ENCODE data around the gene ULK1. TPM values are rescaled to one million over a fixed set of nuclear protein-coding genes. Genes with fewer than 3 reads are reported as not detected.

Gene ULK1
- total and polyA plus RNA-seq, 4 experiments from 2014 or later, result 0.08 to 55.7 (median 23.8) TPM

GRCh38 chr12:131863711-131864396, 30.6 kb upstream of the ULK1 start:
- H3K27ac Mint-ChIP-seq, result no peak overlapping the region
- H3K9me3 Mint-ChIP-seq, result peaks cover 0 to 3% (median 0%) of the 10 kb centered on the region in 8 donors
- Histone ChIP-seq H3K27me3 (ENCODE audit: insufficient read depth, low read length) (no peaks in the 10 kb centered on the region), H3K4me3 (ENCODE audit: low read length in 2 of 2) (no peak overlapping the region), H3K9me3 (ENCODE audit: control insufficient read depth in 1 of 2, low read length in 2 of 2) (no peaks in the 10 kb centered on the region), H3K4me1 (ENCODE audit: insufficient read depth, low read length) (peaks cover 15% of the 10 kb centered on the region), H3K27ac (ENCODE audit: low read depth, low read length) (no peak overlapping the region), H3K36me3 (ENCODE audit: insufficient read depth, low read length) (no peaks in the 10 kb centered on the region)
- H3K36me3 Mint-ChIP-seq, result no peaks in the 10 kb centered on the region
- ChIA-PET CTCF (ENCODE audit: partially characterized antibody) (interaction anchor here (1.3 kb wide), 1 partner anchor 86 kb away, joined by 3 read pairs; the partner anchor contains the start of gene EP400), POLR2A (ENCODE audit: partially characterized antibody) (no interaction called here)
- intact Hi-C loops (cut with micrococcal nuclease), result no loop called here
- H3K4me3 Mint-ChIP-seq, result no peak overlapping the region
- peaks cover 4 to 13% (median 10%) of the 10 kb centered on the region in 4 donors for H3K4me1 Mint-ChIP-seq
- no peak for DNase-seq
- peaks cover 1 to 2% of the 10 kb centered on the region in 2 donors for H3K27me3 Mint-ChIP-seq

- Mint-ChIP-seq H3K27ac (no peak overlapping the region), H3K36me3 (no peaks in the 10 kb centered on the region), H3K4me3 (no peak overlapping the region), H3K4me1 (peaks cover 4 to 13% (median 10%) of the 10 kb centered on the region in 4 donors), H3K27me3 (peaks cover 1 to 2% of the 10 kb centered on the region in 2 donors), H3K9me3 (peaks cover 0 to 3% (median 0%) of the 10 kb centered on the region in 8 donors)
- H3K36me3 ChIP-seq (ENCODE audit: insufficient read depth, low read length), result no peaks in the 10 kb centered on the region
- H3K4me1 ChIP-seq (ENCODE audit: insufficient read depth, low read length), result peaks cover 15% of the 10 kb centered on the region
- ChIA-PET CTCF (ENCODE audit: partially characterized antibody) (interaction anchor here (1.3 kb wide), 1 partner anchor 85 kb away, joined by 3 read pairs; the partner anchor contains the start of gene EP400), POLR2A (ENCODE audit: partially characterized antibody) (no interaction called here)
- DNase-seq, result no peak
- H3K27ac ChIP-seq (ENCODE audit: low read depth, low read length), result no peak overlapping the region
- no peak overlapping the region for H3K4me3 ChIP-seq (ENCODE audit: low read length in 2 of 2)
- intact Hi-C loops (cut with micrococcal nuclease), result no loop called here
- no peaks in the 10 kb centered on the region for H3K27me3 ChIP-seq (ENCODE audit: insufficient read depth, low read length)
- H3K9me3 ChIP-seq (ENCODE audit: control insufficient read depth in 1 of 2, low read length in 2 of 2), result no peaks in the 10 kb centered on the region
Observed at GRCh38 chr12:131864469-131864868, 30.0 kb upstream of the ULK1 start.

GRCh38 chr12:131865180-131865875, 29.1 kb upstream of the ULK1 start:
- intact Hi-C loops (cut with micrococcal nuclease), result no loop called here
- H3K27me3 Mint-ChIP-seq, result peaks cover 1 to 2% of the 10 kb centered on the region in 2 donors
- peaks cover 0 to 3% (median 0%) of the 10 kb centered on the region in 8 donors for H3K9me3 Mint-ChIP-seq
- no peaks in the 10 kb centered on the region for H3K9me3 ChIP-seq (ENCODE audit: control insufficient read depth in 1 of 2, low read length in 2 of 2)
- H3K36me3 ChIP-seq (ENCODE audit: insufficient read depth, low read length), result no peaks in the 10 kb centered on the region
- H3K36me3 Mint-ChIP-seq, result no peaks in the 10 kb centered on the region
- H3K27ac ChIP-seq (ENCODE audit: low read depth, low read length), result no peak overlapping the region
- POLR2A ChIA-PET (ENCODE audit: partially characterized antibody), result no interaction called here
- peaks cover 14% of the 10 kb centered on the region for H3K4me1 ChIP-seq (ENCODE audit: insufficient read depth, low read length)
- no peak overlapping the region for H3K4me3 Mint-ChIP-seq
- no peak overlapping the region for H3K4me3 ChIP-seq (ENCODE audit: low read length in 2 of 2)
- H3K27ac Mint-ChIP-seq, result peak overlapping the region in 1 of 7 donors; percentile 49
- peaks cover 4 to 12% (median 9%) of the 10 kb centered on the region in 4 donors for H3K4me1 Mint-ChIP-seq
- no peak for DNase-seq
- CTCF ChIA-PET (ENCODE audit: partially characterized antibody), result interaction anchor here (1.3 kb wide), 1 partner anchor 84 kb away, joined by 3 read pairs; the partner anchor contains the start of gene EP400
- no peaks in the 10 kb centered on the region for H3K27me3 ChIP-seq (ENCODE audit: insufficient read depth, low read length)

GRCh38 chr12:131867471-131867870, 27.0 kb upstream of the ULK1 start:
- CTCF ChIA-PET (ENCODE audit: partially characterized antibody), result no interaction called here
- Histone ChIP-seq H3K4me1 (ENCODE audit: insufficient read depth, low read length) (no peaks in the 10 kb centered on the region), H3K4me3 (ENCODE audit: low read length in 2 of 2) (no peak overlapping the region), H3K36me3 (ENCODE audit: insufficient read depth, low read length) (no peaks in the 10 kb centered on the region), H3K27me3 (ENCODE audit: insufficient read depth, low read length) (no peaks in the 10 kb centered on the region), H3K9me3 (ENCODE audit: control insufficient read depth in 1 of 2, low read length in 2 of 2) (no peaks in the 10 kb centered on the region), H3K27ac (ENCODE audit: low read depth, low read length) (no peak overlapping the region)
- Mint-ChIP-seq H3K27me3 (peaks cover 0 to 1% of the 10 kb centered on the region in 2 donors), H3K36me3 (no peaks in the 10 kb centered on the region), H3K9me3 (peaks cover 0 to 3% (median 0%) of the 10 kb centered on the region in 8 donors), H3K27ac (no peak overlapping the region), H3K4me1 (no peaks in the 10 kb centered on the region), H3K4me3 (no peak overlapping the region)
- no peak for DNase-seq
- POLR2A ChIA-PET (ENCODE audit: partially characterized antibody), result no interaction called here
- intact Hi-C loops (cut with micrococcal nuclease), result no loop called here

GRCh38 chr12:131867891-131868675, 26.3 kb upstream of the ULK1 start:
- no peak for DNase-seq
- no peak overlapping the region for H3K4me3 Mint-ChIP-seq

GRCh38 chr12:131869871-131870418, 24.5 kb upstream of the ULK1 start:
- Histone ChIP-seq H3K36me3 (ENCODE audit: insufficient read depth, low read length) (no peaks in the 10 kb centered on the region), H3K4me1 (ENCODE audit: insufficient read depth, low read length) (no peaks in the 10 kb centered on the region), H3K9me3 (ENCODE audit: control insufficient read depth in 1 of 2, low read length in 2 of 2) (no peaks in the 10 kb centered on the region), H3K4me3 (ENCODE audit: low read length in 2 of 2) (no peak overlapping the region), H3K27me3 (ENCODE audit: insufficient read depth, low read length) (no peaks in the 10 kb centered on the region), H3K27ac (ENCODE audit: low read depth, low read length) (no peak overlapping the region)
- Mint-ChIP-seq H3K9me3 (peaks cover 0 to 12% (median under 1%) of the 10 kb centered on the region in 8 donors), H3K27ac (peak overlapping the region in 1 of 7 donors; percentile 70), H3K4me3 (no peak overlapping the region), H3K36me3 (no peaks in the 10 kb centered on the region), H3K27me3 (no peaks in the 10 kb centered on the region), H3K4me1 (no peaks in the 10 kb centered on the region)
- no peak for DNase-seq
- CTCF ChIA-PET (ENCODE audit: partially characterized antibody), result no interaction called here
- intact Hi-C loops (cut with micrococcal nuclease), result no loop called here
- POLR2A ChIA-PET (ENCODE audit: partially characterized antibody), result no interaction called here

More at GRCh38 chr12:131867891-131868675, 26.3 kb upstream of the ULK1 start:
- H3K36me3 Mint-ChIP-seq, result no peaks in the 10 kb centered on the region
- Histone ChIP-seq H3K36me3 (ENCODE audit: insufficient read depth, low read length) (no peaks in the 10 kb centered on the region), H3K4me1 (ENCODE audit: insufficient read depth, low read length) (no peaks in the 10 kb centered on the region), H3K27me3 (ENCODE audit: insufficient read depth, low read length) (no peaks in the 10 kb centered on the region), H3K27ac (ENCODE audit: low read depth, low read length) (no peak overlapping the region), H3K9me3 (ENCODE audit: control insufficient read depth in 1 of 2, low read length in 2 of 2) (no peaks in the 10 kb centered on the region), H3K4me3 (ENCODE audit: low read length in 2 of 2) (no peak overlapping the region)
- POLR2A ChIA-PET (ENCODE audit: partially characterized antibody), result no interaction called here
- CTCF ChIA-PET (ENCODE audit: partially characterized antibody), result no interaction called here
- H3K9me3 Mint-ChIP-seq, result peaks cover 0 to 3% (median 0%) of the 10 kb centered on the region in 8 donors
- H3K27me3 Mint-ChIP-seq, result no peaks in the 10 kb centered on the region
- H3K27ac Mint-ChIP-seq, result no peak overlapping the region
- intact Hi-C loops (cut with micrococcal nuclease), result no loop called here
- no peaks in the 10 kb centered on the region for H3K4me1 Mint-ChIP-seq

- no peak overlapping the region for H3K4me3 ChIP-seq (ENCODE audit: low read length in 2 of 2)
- H3K36me3 ChIP-seq (ENCODE audit: insufficient read depth, low read length), result no peaks in the 10 kb centered on the region
- H3K4me1 ChIP-seq (ENCODE audit: insufficient read depth, low read length), result no peaks in the 10 kb centered on the region
- H3K27ac Mint-ChIP-seq, result no peak overlapping the region
- no peaks in the 10 kb centered on the region for H3K9me3 ChIP-seq (ENCODE audit: control insufficient read depth in 1 of 2, low read length in 2 of 2)
- peaks cover 0 to 8% (median under 1%) of the 10 kb centered on the region in 8 donors for H3K9me3 Mint-ChIP-seq
- no peaks in the 10 kb centered on the region for H3K4me1 Mint-ChIP-seq
- no peaks in the 10 kb centered on the region for H3K27me3 ChIP-seq (ENCODE audit: insufficient read depth, low read length)
- no peaks in the 10 kb centered on the region for H3K36me3 Mint-ChIP-seq
- POLR2A ChIA-PET (ENCODE audit: partially characterized antibody), result no interaction called here
- no peak overlapping the region for H3K27ac ChIP-seq (ENCODE audit: low read depth, low read length)
- CTCF ChIA-PET (ENCODE audit: partially characterized antibody), result no interaction called here
- intact Hi-C loops (cut with micrococcal nuclease), result no loop called here
- DNase-seq, result no peak
- no peaks in the 10 kb centered on the region for H3K27me3 Mint-ChIP-seq
- no peak overlapping the region for H3K4me3 Mint-ChIP-seq
Observed at GRCh38 chr12:131871677-131872076, 22.7 kb upstream of the ULK1 start.
